ENCODE data around the gene LRWD1. TPM values are rescaled to one million over a fixed set of nuclear protein-coding genes. Genes with fewer than 3 reads are reported as not detected.

LRWD1 gene
- total and polyA plus RNA-seq, 2 experiments from 2014 or later: 16.0 to 17.8 TPM

DNA sequence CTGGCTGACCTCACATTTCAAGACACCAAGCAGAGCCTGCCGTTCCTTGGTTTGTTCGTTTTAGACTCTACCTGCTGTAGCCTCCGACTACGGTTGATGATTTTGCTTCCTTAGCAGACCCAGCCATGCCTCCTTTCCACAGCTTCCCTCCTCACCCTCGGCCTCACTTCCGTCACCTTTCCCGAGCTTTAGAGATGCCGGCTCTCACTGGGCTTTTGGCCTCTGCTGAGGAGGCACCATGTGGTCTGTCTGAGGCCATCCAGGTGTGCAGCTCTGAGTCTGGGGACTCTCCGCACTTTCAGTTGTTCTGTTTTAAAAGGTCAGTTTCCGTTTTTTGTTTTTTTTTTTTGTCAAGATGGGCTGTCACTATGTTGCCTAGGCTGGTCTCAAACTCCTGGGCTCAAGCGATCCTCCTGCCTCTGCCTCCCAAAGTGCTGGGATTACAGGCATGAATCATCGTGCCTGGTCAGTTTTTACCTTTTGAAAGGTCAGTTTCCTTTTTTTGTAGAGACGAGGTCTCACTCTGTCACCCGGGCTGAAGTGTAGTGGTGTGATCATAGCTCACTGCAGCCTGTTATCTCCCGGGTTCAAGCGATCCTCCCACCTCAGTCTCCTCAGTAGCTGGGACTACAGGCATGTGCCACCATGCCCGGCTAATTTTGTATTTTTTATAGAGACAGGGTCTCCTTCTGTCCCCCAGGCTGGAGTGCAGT is 19.7 kb upstream of the LRWD1 start:
- Histone ChIP-seq H3K27me3 (no peaks in the 10 kb centered on the region), H3K27ac (no peak overlapping the region), H3K79me2 (no peaks in the 10 kb centered on the region), H4K20me1 (ENCODE audit: insufficient read depth, poor library complexity, severe bottlenecking) (no peaks in the 10 kb centered on the region), H3K4me3 (no peak overlapping the region), H3K9me3 (ENCODE audit: low read depth) (no peaks in the 10 kb centered on the region), H3K4me1 (ENCODE audit: insufficient read depth) (no peaks in the 10 kb centered on the region), H2AFZ (no peak overlapping the region), H3K9me2 (replicated peaks; ENCODE audit: insufficient read depth) (no peaks in the 10 kb centered on the region), H3K4me2 (no peak overlapping the region), H3K36me3 (replicated peaks; ENCODE audit: insufficient read depth, low read depth) (no peaks in the 10 kb centered on the region)
- 93% methylated on average over 17 of the region's 17 CpGs for whole genome bisulfite sequencing (ENCODE audit: low lambda C conversion rate, missing lambda C conversion rate)
- DNase-seq (ENCODE audit: low spot score): no peak
- no peak for TF ChIP-seq EZH2phosphoT487 (IDR thresholded peaks at IDR 0.05; ENCODE audit: low read depth, severe bottlenecking, unreplicated experiment)
- no peak for TF ChIP-seq EZH2 (IDR thresholded peaks at IDR 0.05; ENCODE audit: borderline replicate concordance)
- TF ChIP-seq, protein P1, sequence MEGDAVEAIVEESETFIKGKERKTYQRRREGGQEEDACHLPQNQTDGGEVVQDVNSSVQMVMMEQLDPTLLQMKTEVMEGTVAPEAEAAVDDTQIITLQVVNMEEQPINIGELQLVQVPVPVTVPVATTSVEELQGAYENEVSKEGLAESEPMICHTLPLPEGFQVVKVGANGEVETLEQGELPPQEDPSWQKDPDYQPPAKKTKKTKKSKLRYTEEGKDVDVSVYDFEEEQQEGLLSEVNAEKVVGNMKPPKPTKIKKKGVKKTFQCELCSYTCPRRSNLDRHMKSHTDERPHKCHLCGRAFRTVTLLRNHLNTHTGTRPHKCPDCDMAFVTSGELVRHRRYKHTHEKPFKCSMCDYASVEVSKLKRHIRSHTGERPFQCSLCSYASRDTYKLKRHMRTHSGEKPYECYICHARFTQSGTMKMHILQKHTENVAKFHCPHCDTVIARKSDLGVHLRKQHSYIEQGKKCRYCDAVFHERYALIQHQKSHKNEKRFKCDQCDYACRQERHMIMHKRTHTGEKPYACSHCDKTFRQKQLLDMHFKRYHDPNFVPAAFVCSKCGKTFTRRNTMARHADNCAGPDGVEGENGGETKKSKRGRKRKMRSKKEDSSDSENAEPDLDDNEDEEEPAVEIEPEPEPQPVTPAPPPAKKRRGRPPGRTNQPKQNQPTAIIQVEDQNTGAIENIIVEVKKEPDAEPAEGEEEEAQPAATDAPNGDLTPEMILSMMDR (IDR thresholded peaks at IDR 0.05; ENCODE audit: poor library complexity): no peak

DNA sequence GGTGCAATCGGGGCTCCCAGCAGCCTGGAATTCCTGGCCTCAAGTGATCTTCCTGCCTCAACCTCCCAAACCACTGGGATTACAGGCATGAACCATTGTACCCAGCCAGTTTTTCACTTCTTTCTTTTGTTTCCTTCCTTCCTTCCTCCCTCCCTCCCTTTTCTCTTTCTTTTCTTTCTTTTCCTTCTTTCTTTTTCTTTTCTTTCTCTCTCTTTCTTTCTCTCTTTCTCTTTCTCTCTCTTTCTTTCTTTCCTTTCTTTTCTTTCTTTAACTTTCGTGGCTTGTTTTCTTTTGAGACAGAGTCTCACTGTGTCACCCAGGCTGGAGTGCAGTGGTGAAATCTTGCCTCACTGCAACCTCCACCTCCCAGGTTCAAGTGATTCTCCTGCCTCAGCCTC is 19.1 kb upstream of the LRWD1 start:
- DNase-seq (ENCODE audit: low spot score): no peak
- H3K36me3 ChIP-seq (replicated peaks; ENCODE audit: insufficient read depth, low read depth): no peaks in the 10 kb centered on the region
- H3K9me3 ChIP-seq (ENCODE audit: low read depth): no peaks in the 10 kb centered on the region
- no peaks in the 10 kb centered on the region for H3K27me3 ChIP-seq
- H3K4me2 ChIP-seq: no peak overlapping the region
- H3K4me3 ChIP-seq: no peak overlapping the region
- H3K79me2 ChIP-seq: no peaks in the 10 kb centered on the region
- WGBS (ENCODE audit: low lambda C conversion rate, missing lambda C conversion rate): 100% methylated on average over 2 of the region's 2 CpGs
- H3K27ac ChIP-seq: no peak overlapping the region
- no peaks in the 10 kb centered on the region for H4K20me1 ChIP-seq (ENCODE audit: insufficient read depth, poor library complexity, severe bottlenecking)
- no peaks in the 10 kb centered on the region for H3K9me2 ChIP-seq (replicated peaks; ENCODE audit: insufficient read depth)
- TF ChIP-seq, protein P1 (IDR thresholded peaks at IDR 0.05; ENCODE audit: poor library complexity): no peak
- TF ChIP-seq EZH2 (IDR thresholded peaks at IDR 0.05; ENCODE audit: borderline replicate concordance): no peak
- no peak for TF ChIP-seq EZH2phosphoT487 (IDR thresholded peaks at IDR 0.05; ENCODE audit: low read depth, severe bottlenecking, unreplicated experiment)
- H3K4me1 ChIP-seq (ENCODE audit: insufficient read depth): no peaks in the 10 kb centered on the region
- no peak overlapping the region for H2AFZ ChIP-seq

DNA sequence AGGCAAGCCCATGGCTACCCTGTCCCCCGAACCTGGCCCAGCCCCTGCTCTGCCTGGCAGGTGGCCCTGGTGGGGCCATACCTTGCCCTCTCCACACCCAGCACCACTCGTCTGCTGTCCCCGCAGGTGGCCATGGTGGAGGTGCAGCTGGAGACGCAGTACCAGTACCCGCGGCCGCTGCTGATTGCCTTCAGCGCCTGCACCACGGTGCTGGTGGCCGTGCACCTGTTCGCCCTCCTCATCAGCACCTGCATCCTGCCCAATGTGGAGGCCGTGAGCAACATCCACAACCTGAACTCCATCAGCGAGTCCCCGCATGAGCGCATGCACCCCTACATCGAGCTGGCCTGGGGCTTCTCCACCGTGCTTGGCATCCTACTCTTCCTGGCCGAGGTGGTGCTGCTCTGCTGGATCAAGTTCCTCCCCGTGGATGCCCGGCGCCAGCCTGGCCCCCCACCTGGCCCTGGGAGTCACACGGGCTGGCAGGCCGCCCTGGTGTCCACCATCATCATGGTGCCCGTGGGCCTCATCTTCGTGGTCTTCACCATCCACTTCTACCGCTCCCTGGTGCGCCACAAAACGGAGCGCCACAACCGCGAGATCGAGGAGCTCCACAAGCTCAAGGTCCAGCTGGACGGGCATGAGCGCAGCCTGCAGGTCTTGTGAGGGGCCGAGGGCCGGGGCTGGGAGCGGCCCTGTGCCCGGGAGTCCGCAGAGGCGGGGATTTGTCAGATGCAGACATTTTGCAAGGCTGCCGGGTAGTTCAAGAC is 18.2 kb upstream of the LRWD1 start:
- Histone ChIP-seq H4K20me1 (ENCODE audit: insufficient read depth, poor library complexity, severe bottlenecking) (no peaks in the 10 kb centered on the region), H3K36me3 (replicated peaks; ENCODE audit: insufficient read depth, low read depth) (no peaks in the 10 kb centered on the region), H3K4me3 (no peak overlapping the region), H3K27me3 (no peaks in the 10 kb centered on the region), H3K9me3 (ENCODE audit: low read depth) (no peaks in the 10 kb centered on the region), H3K27ac (no peak overlapping the region), H3K79me2 (no peaks in the 10 kb centered on the region), H3K4me2 (no peak overlapping the region), H2AFZ (no peak overlapping the region), H3K9me2 (replicated peaks; ENCODE audit: insufficient read depth) (no peaks in the 10 kb centered on the region), H3K4me1 (ENCODE audit: insufficient read depth) (no peaks in the 10 kb centered on the region)
- no peak for DNase-seq (ENCODE audit: low spot score)
- TF ChIP-seq, protein P1 (IDR thresholded peaks at IDR 0.05; ENCODE audit: poor library complexity): no peak
- TF ChIP-seq EZH2 (IDR thresholded peaks at IDR 0.05; ENCODE audit: borderline replicate concordance) (no peak), EZH2phosphoT487 (IDR thresholded peaks at IDR 0.05; ENCODE audit: low read depth, severe bottlenecking, unreplicated experiment) (no peak)
- WGBS (ENCODE audit: low lambda C conversion rate, missing lambda C conversion rate): 96% methylated on average over 41 of the region's 41 CpGs
